ENCODE measurements around the gene DNAJB13.

Gene DNAJB13

GRCh38 chr11:74000307-74001133 lies 49.7 kb downstream of the DNAJB13 start:
- DNase-seq (ENCODE audit: low read depth), result no peak

- no peak for DNase-seq (ENCODE audit: low read depth)
Measured at GRCh38 chr11:74001822-74002286, 51.0 kb downstream of the DNAJB13 start.

- DNase-seq (ENCODE audit: low read depth), result no peak
Measured at GRCh38 chr11:74002832-74003231, 52.0 kb downstream of the DNAJB13 start.

GRCh38 chr11:74004046-74004695 lies 53.3 kb downstream of the DNAJB13 start:
- no peak for DNase-seq (ENCODE audit: low read depth)

- DNase-seq (ENCODE audit: low read depth), result no peak
Measured at GRCh38 chr11:74004759-74005615, 54.2 kb downstream of the DNAJB13 start.

GRCh38 chr11:74005721-74006517 lies 55.1 kb downstream of the DNAJB13 start:
- DNase-seq (ENCODE audit: low read depth), result no peak

- no peak for DNase-seq (ENCODE audit: low read depth)
Measured at GRCh38 chr11:74006743-74007304, 56.0 kb downstream of the DNAJB13 start.

- DNase-seq (ENCODE audit: low read depth), result no peak
Measured at GRCh38 chr11:74007691-74008372, 57.0 kb downstream of the DNAJB13 start.

- DNase-seq (ENCODE audit: low read depth), result no peak
Measured at GRCh38 chr11:74008373-74009229, 57.8 kb downstream of the DNAJB13 start, which contains the start of gene UCP3. Gene UCP3 (minus strand): TSS chr11:74009085. CDS start chr11:74007042, 2,043 bp downstream.

GRCh38 chr11:74009230-74009547 lies 58.4 kb downstream of the DNAJB13 start:
- no peak for DNase-seq (ENCODE audit: low read depth)

- no peak for DNase-seq (ENCODE audit: low read depth)
Measured at GRCh38 chr11:74009675-74010305, 59.0 kb downstream of the DNAJB13 start.

- no peak for DNase-seq (ENCODE audit: low read depth)
Measured at GRCh38 chr11:74010306-74011300, 59.8 kb downstream of the DNAJB13 start.

- no peak for DNase-seq (ENCODE audit: low read depth)
Measured at GRCh38 chr11:74011360-74012073, 60.7 kb downstream of the DNAJB13 start.

- no peak for DNase-seq (ENCODE audit: low read depth)
Measured at GRCh38 chr11:74012074-74012809, 61.4 kb downstream of the DNAJB13 start.

- no peak for DNase-seq (ENCODE audit: low read depth)
Measured at GRCh38 chr11:74013141-74013540, 62.3 kb downstream of the DNAJB13 start.

- no peak for DNase-seq (ENCODE audit: low read depth)
Measured at GRCh38 chr11:74014880-74015279, 64.1 kb downstream of the DNAJB13 start.
